B cell (primary cell): ENCODE results near the gene OR56A3. TPM values are rescaled to one million over a fixed set of nuclear protein-coding genes. Genes with fewer than 3 reads are reported as not detected.

Experiments
- ATAC-seq: fragments of 200-7000 bp; cut with Tn5 transposase; one replicate; pipeline ENCODE4 v1.10.0; 2021; ENCODE audit warnings: low read depth, mild to moderate bottlenecking, moderate number of reproducible peaks, moderate library complexity
- CTCF ChIA-PET: fragments of 350-600 bp; sonication (Branson Sonifier 250); formaldehyde crosslinking; loops from one replicate; lab custom pipeline; 2021; ENCODE audit warnings: antibody characterized with exemption, inconsistent platforms; lab: Charles Lee
- POLR2A ChIA-PET: fragments of 350-600 bp; sonication (Branson Sonifier 250); formaldehyde crosslinking; loops from one replicate; lab custom pipeline; 2021; ENCODE audit warnings: antibody characterized with exemption; lab: Charles Lee
- DNase-seq: peaks from one replicate; pipeline ENCODE4 v3.0.0; 2013
- H2AFZ ChIP-seq: 2 replicates; pipeline ENCODE4 v1.6.1; 2012; ENCODE audit warnings: mild to moderate bottlenecking, low read depth, low read length; ENCODE audit not compliant: insufficient read depth, poor library complexity, severe bottlenecking
- H3K27ac ChIP-seq, 2 donors: 1 replicate in 1 of 2; 2 replicates in 1 of 2; pipeline ENCODE4 v1.5.1; 2012 to 2013; ENCODE audit warnings: low read length in 2 of 2, mild to moderate bottlenecking in 2 of 2, moderate library complexity in 1 of 2
- H3K27me3 ChIP-seq, 4 experiments: fragments of 200-600 bp in 1 of 4; sonication (generic) in 1 of 4; replicated peaks in 1 of 4; 1 replicate in 2 of 4; 2 replicates in 2 of 4; pipeline versions ENCODE4 v1.6.1 to v1.7.0; 2013 to 2016; ENCODE audit warnings: low read length in 3 of 4, mild to moderate bottlenecking in 2 of 4, mixed read lengths in 1 of 4, moderate library complexity in 1 of 4; ENCODE audit not compliant: insufficient read depth in 4 of 4, control insufficient read depth in 3 of 4; ENCODE audit errors: control extremely low read depth in 1 of 4
- H3K36me3 ChIP-seq, 2 experiments: replicated peaks in 1 of 2; 1 replicate in 1 of 2; 2 replicates in 1 of 2; pipeline versions ENCODE4 v1.6.1 to v1.7.1; 2013; ENCODE audit warnings: low read length in 1 of 2; ENCODE audit not compliant: insufficient read depth in 2 of 2, control insufficient read depth in 1 of 2; ENCODE audit errors: control extremely low read depth in 1 of 2, extremely low read depth in 1 of 2
- H3K4me1 ChIP-seq, 2 donors: fragments of 200-600 bp in 1 of 2; sonication (generic) in 1 of 2; 1 replicate in 1 of 2; 2 replicates in 1 of 2; pipeline versions ENCODE4 v1.5.1 to v1.6.1; 2013 to 2017; ENCODE audit warnings: low read length in 2 of 2; ENCODE audit not compliant: control insufficient read depth in 2 of 2, insufficient read depth in 2 of 2
- H3K4me2 ChIP-seq: replicated peaks from 2 replicates; pipeline ENCODE3; 2012; ENCODE audit warnings: mild to moderate bottlenecking, low read depth, low read length; ENCODE audit not compliant: poor library complexity, severe bottlenecking
- H3K4me3 ChIP-seq, 5 experiments: fragments of 200-600 bp in 1 of 5; sonication (generic) in 1 of 5; 1 replicate in 3 of 5; 2 replicates in 2 of 5; pipeline versions ENCODE4 v1.5.1 to v1.7.0; 2011 to 2016; ENCODE audit warnings: low read length in 4 of 5, mild to moderate bottlenecking in 4 of 5, low read depth in 2 of 5, control low read depth in 1 of 5, moderate library complexity in 1 of 5; ENCODE audit not compliant: insufficient read depth in 1 of 5; ENCODE audit errors: control extremely low read depth in 1 of 5, extremely low read depth in 1 of 5
- H3K79me2 ChIP-seq: fragments of 200-600 bp; sonication (generic); one replicate; pipeline ENCODE4 v1.6.0; 2016; ENCODE audit warnings: low read length; ENCODE audit not compliant: control insufficient read depth, insufficient read depth
- H3K9ac ChIP-seq: fragments of 200-600 bp; sonication (generic); 2 replicates; pipeline ENCODE4 v1.6.1; 2017; ENCODE audit warnings: mild to moderate bottlenecking, low read length, moderate library complexity
- H3K9me3 ChIP-seq, 3 donors: one replicate each; pipeline versions ENCODE4 v1.6.1 to v1.7.1; 2013; ENCODE audit warnings: low read length in 2 of 3; ENCODE audit not compliant: control insufficient read depth in 2 of 3, insufficient read depth in 1 of 3; ENCODE audit errors: control extremely low read depth in 1 of 3
- H4K20me1 ChIP-seq: 2 replicates; pipeline ENCODE4 v1.6.0; 2012; ENCODE audit warnings: mild to moderate bottlenecking, low read length; ENCODE audit not compliant: insufficient read depth, control insufficient read depth, poor library complexity, severe bottlenecking
- H3K27ac Mint-ChIP-seq: one replicate; pipeline ENCODE4 v1.8.0; 2021; ENCODE audit warnings: mixed read lengths
- H3K27me3 Mint-ChIP-seq: one replicate; pipeline ENCODE4 v1.8.0; 2021; ENCODE audit warnings: mixed read lengths
- H3K4me1 Mint-ChIP-seq: one replicate; pipeline ENCODE4 v1.8.0; 2021; ENCODE audit warnings: mixed read lengths
- H3K4me3 Mint-ChIP-seq: one replicate; pipeline ENCODE4 v1.8.0; 2021; ENCODE audit warnings: mixed read lengths
- H3K9me3 Mint-ChIP-seq: one replicate; pipeline ENCODE4 v1.8.0; 2022; ENCODE audit warnings: mixed read lengths; ENCODE audit not compliant: insufficient read depth
- EZH2 ChIP-seq: IDR thresholded peaks from 2 replicates; pipeline ENCODE4 v1.6.1; 2012; ENCODE audit warnings: borderline replicate concordance, low read depth, mild to moderate bottlenecking, moderate library complexity, low read length; ENCODE audit not compliant: insufficient read depth, poor library complexity, severe bottlenecking
- WGBS: methylation state at CpG from one replicate; pipeline ENCODE4 v1.1.5; 2013; ENCODE audit warnings: missing lambda C conversion rate; ENCODE audit not compliant: insufficient coverage; 5-methylcytosine and 5-hydroxymethylcytosine counted together
- intact Hi-C: fragments of 100-400 bp; cut with micrococcal nuclease; formaldehyde crosslinking; loops from one replicate; pipeline ENCODE4 v1.10.0; 2022
- polyA plus RNA-seq: library from polyadenylated mRNA; depleted of rRNA; stranded (reverse); fragments of >200 nt; gene quantifications from 2 replicates; pipeline ENCODE4 v1.2.3, GENCODE V29; 2012
- total RNA-seq, 2 donors: library from RNA; stranded (reverse); fragments of 120-200 nt in 1 of 2; gene quantifications; 1 replicate in 1 of 2; 2 replicates in 1 of 2; pipeline versions ENCODE4 v1.2.3 to v1.2.4, GENCODE V29; 2013 to 2022
- TF ChIP-seq, protein P1 (sequence below): fragments of 200-600 bp; IDR thresholded peaks from one replicate; pipeline ENCODE4 v1.8.0; 2022; ENCODE audit warnings: antibody characterized with exemption, mild to moderate bottlenecking

The OR56A3 gene
- total and polyA plus RNA-seq, 2 donors (not counting 1 experiment from before 2014, with no cell fraction given) = not detected

DNA sequence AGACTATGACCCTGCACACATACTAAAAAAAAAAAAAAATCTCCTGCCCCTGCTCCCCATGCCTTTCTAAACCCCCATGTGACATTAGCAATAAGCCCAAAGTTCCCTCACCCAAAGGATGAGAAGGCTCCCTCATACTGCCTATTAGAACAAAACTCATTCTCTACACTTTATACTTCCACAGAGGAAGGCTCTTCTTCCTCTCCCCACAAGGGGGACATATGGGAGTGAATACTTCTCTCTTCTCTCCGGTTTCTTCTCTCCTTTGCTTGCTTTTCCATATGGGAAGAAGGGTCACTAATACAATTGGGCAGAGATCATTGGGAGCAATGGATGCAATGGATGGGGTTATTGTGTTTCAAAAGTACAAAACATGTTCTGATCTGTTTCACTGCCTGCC is 41.4 kb downstream of the OR56A3 start:
- Histone ChIP-seq H3K4me1 (no peaks in the 10 kb centered on the region), H4K20me1 (no peaks in the 10 kb centered on the region), H3K27me3 (no peaks in the 10 kb centered on the region), H3K4me3 (no peak overlapping the region), H3K27ac (no peak overlapping the region), H3K4me2 (no peak overlapping the region), H3K79me2 (no peaks in the 10 kb centered on the region), H2AFZ (no peak overlapping the region), H3K9ac (no peak overlapping the region), H3K36me3 (no peaks in the 10 kb centered on the region), H3K9me3 (peaks cover 0 to 4% (median 3%) of the 10 kb centered on the region in 3 donors)
- intact Hi-C loops = no loop called here
- TF ChIP-seq, protein P1, sequence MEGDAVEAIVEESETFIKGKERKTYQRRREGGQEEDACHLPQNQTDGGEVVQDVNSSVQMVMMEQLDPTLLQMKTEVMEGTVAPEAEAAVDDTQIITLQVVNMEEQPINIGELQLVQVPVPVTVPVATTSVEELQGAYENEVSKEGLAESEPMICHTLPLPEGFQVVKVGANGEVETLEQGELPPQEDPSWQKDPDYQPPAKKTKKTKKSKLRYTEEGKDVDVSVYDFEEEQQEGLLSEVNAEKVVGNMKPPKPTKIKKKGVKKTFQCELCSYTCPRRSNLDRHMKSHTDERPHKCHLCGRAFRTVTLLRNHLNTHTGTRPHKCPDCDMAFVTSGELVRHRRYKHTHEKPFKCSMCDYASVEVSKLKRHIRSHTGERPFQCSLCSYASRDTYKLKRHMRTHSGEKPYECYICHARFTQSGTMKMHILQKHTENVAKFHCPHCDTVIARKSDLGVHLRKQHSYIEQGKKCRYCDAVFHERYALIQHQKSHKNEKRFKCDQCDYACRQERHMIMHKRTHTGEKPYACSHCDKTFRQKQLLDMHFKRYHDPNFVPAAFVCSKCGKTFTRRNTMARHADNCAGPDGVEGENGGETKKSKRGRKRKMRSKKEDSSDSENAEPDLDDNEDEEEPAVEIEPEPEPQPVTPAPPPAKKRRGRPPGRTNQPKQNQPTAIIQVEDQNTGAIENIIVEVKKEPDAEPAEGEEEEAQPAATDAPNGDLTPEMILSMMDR = no peak
- TF ChIP-seq EZH2 = no peak
- CTCF ChIA-PET = no interaction called here
- ATAC-seq (no peak), DNase-seq (no peak)
- Mint-ChIP-seq H3K27me3 (peaks cover 17% of the 10 kb centered on the region), H3K4me1 (no peaks in the 10 kb centered on the region), H3K27ac (no peak overlapping the region), H3K4me3 (no peak overlapping the region), H3K9me3 (peaks cover 4% of the 10 kb centered on the region)
- POLR2A ChIA-PET = no interaction called here
- no CpG with 5 or more reads among the region's 1 CpG for WGBS

DNA sequence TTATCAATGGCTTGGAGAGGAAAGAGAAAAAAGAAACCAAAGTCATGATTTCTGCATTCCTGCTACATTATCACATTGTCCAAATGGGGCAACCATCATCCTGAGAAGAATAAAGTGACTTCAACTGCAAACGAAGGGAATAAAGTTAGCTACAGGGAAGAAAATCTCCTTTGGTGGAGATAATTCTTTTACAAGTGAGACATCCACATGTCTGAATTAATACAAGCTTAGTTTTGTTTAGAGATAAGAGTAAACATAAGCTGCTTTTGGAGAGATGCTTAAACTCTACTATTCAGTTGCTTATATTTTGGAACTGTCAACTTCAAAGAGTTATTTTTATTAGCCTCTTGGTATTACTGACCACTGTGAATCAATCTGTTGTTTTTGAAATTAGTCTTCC is 44.8 kb downstream of the OR56A3 start, which contains the start of gene OR52L1:
Gene OR52L1 (minus strand): TSS at position 101 of the 400 bp plus-strand sequence. CDS start 55 bp downstream, at position 46.
- no peak within 1 kb of the TSS for H3K4me3 Mint-ChIP-seq
- CTCF ChIA-PET = no interaction called here
- H3K4me2 ChIP-seq = no peak within 1 kb of the TSS

More for the DNA sequence above, 44.8 kb downstream of the OR56A3 start, which contains the start of gene OR52L1:
- intact Hi-C loops = no loop called here
- Histone ChIP-seq H3K27me3 (no peaks in the 10 kb centered on the region), H3K9me3 (peaks cover 0 to 4% (median 0%) of the 10 kb centered on the region in 3 donors), H4K20me1 (no peaks in the 10 kb centered on the region), H3K79me2 (no peaks in the 10 kb centered on the region), H3K9ac (no peak within 1 kb of the TSS), H2AFZ (no peak within 1 kb of the TSS), H3K36me3 (no peaks in the 10 kb centered on the region), H3K4me3 (no peak within 1 kb of the TSS), H3K4me1 (no peaks in the 10 kb centered on the region), H3K27ac (no peak within 1 kb of the TSS)
- Mint-ChIP-seq H3K27me3 (peaks cover 32% of the 10 kb centered on the region), H3K4me1 (no peaks in the 10 kb centered on the region), H3K27ac (no peak within 1 kb of the TSS), H3K9me3 (no peaks in the 10 kb centered on the region)
- DNase-seq (no peak), ATAC-seq (no peak)
- WGBS = no CpG with 5 or more reads among the region's 1 CpG
- TF ChIP-seq EZH2 = no peak
- TF ChIP-seq, protein P1 = no peak
- POLR2A ChIA-PET = no interaction called here
